Subcutaneous abdominal adipose tissue (tissue), 5 donors: ENCODE data around the gene EIF5.

Experiments
- H3K27ac ChIP-seq: one replicate; pipeline ENCODE4 v1.7.0; 2013; ENCODE audit warnings: low read depth, mild to moderate bottlenecking, inconsistent platforms, low read length, moderate library complexity
- H3K27me3 ChIP-seq, 5 donors: one replicate each; pipeline ENCODE4 v1.7.0; 2013; ENCODE audit warnings: low read length in 5 of 5, inconsistent platforms in 1 of 5; ENCODE audit not compliant: control insufficient read depth in 5 of 5, insufficient read depth in 4 of 5
- H3K36me3 ChIP-seq, 5 donors: one replicate each; pipeline ENCODE4 v1.7.0; 2013; ENCODE audit warnings: low read length in 5 of 5; ENCODE audit not compliant: control insufficient read depth in 5 of 5, insufficient read depth in 5 of 5
- H3K4me1 ChIP-seq, 5 donors: one replicate each; pipeline ENCODE4 v1.7.0; 2013; ENCODE audit warnings: low read length in 5 of 5, mild to moderate bottlenecking in 3 of 5, moderate library complexity in 1 of 5; ENCODE audit not compliant: control insufficient read depth in 5 of 5, insufficient read depth in 5 of 5
- H3K4me3 ChIP-seq, 5 donors: one replicate each; pipeline ENCODE4 v1.7.0; 2013; ENCODE audit warnings: low read length in 5 of 5, low read depth in 1 of 5
- H3K9ac ChIP-seq, 5 donors: one replicate each; pipeline ENCODE4 v1.7.0; 2013; ENCODE audit warnings: low read length in 5 of 5, mild to moderate bottlenecking in 4 of 5, moderate library complexity in 3 of 5
- H3K9me3 ChIP-seq, 5 donors: one replicate each; pipeline ENCODE4 v1.7.0; 2013; ENCODE audit warnings: low read length in 5 of 5; ENCODE audit not compliant: control insufficient read depth in 5 of 5
- donor health status: healthy.
- donor health status: healthy.
- donor health status: healthy.
- donor health status: healthy.
- donor health status: healthy.

Gene EIF5

DNA sequence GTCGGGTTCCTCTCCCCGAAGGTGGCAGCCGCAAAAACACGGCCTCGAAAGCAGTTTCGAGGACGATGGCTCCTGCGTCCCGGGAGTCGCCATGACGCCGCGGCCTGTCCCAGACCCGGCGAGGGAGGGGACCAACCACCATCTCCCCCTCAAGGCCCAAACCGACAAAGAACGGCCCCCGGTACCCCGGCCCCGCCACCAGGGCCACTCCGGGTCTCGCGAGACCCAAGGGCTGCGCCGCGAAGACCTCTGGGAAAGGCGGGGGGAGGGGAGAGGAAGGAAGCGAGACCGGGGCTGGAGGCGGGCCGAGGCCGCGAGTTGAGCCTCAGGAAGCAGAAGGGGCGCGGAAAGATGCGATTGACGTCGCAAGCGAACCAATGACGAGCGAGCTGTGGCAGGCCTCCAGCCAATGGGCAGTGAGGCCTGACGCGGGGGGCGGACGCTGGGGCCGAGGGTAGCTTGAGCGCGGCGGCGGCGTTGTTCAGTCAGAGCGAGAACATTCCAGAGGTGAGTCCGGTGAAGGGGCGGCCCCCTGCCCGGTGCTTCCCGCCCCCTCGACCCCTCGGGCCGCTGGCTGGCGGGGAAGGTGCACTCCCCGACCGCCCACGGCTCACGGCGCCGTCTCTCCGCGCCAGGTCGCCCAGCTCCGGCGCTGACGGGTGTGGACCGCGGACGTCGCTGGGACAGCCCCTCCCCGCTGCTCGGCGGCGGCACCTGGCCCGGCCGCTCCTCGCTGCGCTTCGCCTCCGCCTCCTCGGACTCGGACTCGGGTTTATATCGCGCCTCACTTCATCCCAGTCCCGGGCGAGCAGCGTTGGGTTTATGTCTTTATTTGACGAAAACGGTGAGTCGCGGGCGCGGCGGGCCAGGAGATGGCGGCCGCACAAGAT is at the start of gene EIF5:
TSS of gene EIF5 (plus strand) at position 484 of the 890 bp plus-strand sequence. CDS start 1,624 bp downstream, outside the sequence.
- Histone ChIP-seq H3K9me3 (no peaks in the 10 kb centered on the region), H3K4me1 (peaks cover 2 to 37% (median 31%) of the 10 kb centered on the region in 5 donors), H3K9ac (peak within 1 kb of the TSS; percentile 88 to 99 (median 94)), H3K27me3 (no peaks in the 10 kb centered on the region), H3K27ac (peak within 1 kb of the TSS; percentile 96), H3K4me3 (peak within 1 kb of the TSS; percentile 81 to 95 (median 89)), H3K36me3 (peaks cover 29 to 40% (median 37%) of the 10 kb centered on the region in 5 donors)

DNA sequence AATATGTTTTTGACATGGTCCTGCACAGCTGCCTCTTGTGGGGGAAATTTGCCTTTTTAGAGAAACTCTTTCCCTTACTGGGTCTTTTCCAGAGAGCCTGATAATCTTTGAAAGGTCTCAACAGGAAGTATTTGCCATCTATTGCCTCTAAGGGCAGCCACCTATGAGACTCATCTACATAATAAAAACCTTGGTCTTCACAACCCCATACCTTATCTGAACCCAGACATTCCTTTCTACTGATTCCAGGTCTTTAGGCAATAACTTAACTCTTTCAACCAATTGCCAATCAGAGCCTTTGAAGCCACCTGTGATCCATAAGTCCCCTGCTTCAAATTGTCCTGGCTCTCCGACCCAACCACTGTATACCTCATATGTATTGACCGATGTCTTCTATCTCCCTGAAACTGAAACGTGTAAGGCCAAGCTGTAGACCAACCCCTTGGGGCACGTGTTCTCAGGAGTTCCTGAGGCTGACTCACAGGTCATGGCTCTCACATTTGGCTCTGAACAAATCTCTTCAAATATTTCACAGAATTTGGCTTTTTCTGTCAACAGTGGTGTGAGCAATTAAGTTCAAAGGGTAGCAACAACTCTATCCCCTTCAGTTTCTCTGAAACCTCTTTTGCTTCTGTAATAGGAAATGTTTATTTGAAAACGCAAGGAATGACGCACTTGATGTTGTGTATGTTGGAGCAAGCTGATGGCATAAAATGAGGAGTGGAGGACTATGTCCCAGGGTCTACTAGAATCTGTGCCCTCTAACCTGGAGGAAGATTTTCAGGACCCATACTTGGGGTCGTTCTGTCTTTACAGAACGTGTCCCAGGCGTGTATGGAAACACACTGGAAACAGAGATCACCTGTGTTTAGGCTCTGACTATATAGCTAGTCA is 49.2 kb upstream of the EIF5 start:
- H3K4me1 ChIP-seq, result peaks cover 0 to under 1% (median 0%) of the 10 kb centered on the region in 5 donors
- no peak overlapping the region for H3K4me3 ChIP-seq
- no peaks in the 10 kb centered on the region for H3K36me3 ChIP-seq
- H3K27me3 ChIP-seq, result peaks cover 7 to 22% (median 8%) of the 10 kb centered on the region in 5 donors
- H3K27ac ChIP-seq, result no peak overlapping the region
- no peak overlapping the region for H3K9ac ChIP-seq
- H3K9me3 ChIP-seq, result no peaks in the 10 kb centered on the region

DNA sequence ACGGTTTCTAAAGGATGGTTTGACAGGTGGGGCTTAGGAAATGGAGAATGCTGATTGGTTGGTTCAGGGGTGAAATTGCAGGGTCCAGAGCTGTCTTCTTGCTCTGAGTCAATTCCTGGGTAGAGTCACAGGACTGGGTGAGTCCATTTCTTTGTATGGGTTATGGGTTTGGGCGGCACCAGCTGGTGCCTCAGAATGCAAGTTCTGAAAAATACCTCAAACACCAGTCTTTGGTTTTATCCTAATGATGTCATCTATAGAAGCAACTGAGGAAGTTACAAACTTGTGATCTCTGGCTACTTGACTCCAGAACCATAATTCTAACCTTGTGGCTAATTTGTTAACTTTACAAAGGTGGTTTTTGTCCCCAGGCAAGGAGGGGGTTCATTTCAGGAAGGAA is 47.6 kb upstream of the EIF5 start:
- Histone ChIP-seq H3K4me1 (no peaks in the 10 kb centered on the region), H3K36me3 (no peaks in the 10 kb centered on the region), H3K9me3 (no peaks in the 10 kb centered on the region), H3K27me3 (peaks cover 6 to 24% (median 7%) of the 10 kb centered on the region in 5 donors), H3K4me3 (no peak overlapping the region), H3K27ac (no peak overlapping the region), H3K9ac (no peak overlapping the region)

GRCh38 chr14:103286968-103287850 is 46.8 kb upstream of the EIF5 start:
- H3K36me3 ChIP-seq, result no peaks in the 10 kb centered on the region
- peaks cover 6 to 26% (median 7%) of the 10 kb centered on the region in 5 donors for H3K27me3 ChIP-seq
- H3K27ac ChIP-seq, result no peak overlapping the region
- H3K9me3 ChIP-seq, result no peaks in the 10 kb centered on the region
- no peak overlapping the region for H3K4me3 ChIP-seq
- no peaks in the 10 kb centered on the region for H3K4me1 ChIP-seq
- no peak overlapping the region for H3K9ac ChIP-seq

- Histone ChIP-seq H3K36me3 (no peaks in the 10 kb centered on the region), H3K4me1 (no peaks in the 10 kb centered on the region), H3K9ac (no peak overlapping the region), H3K9me3 (no peaks in the 10 kb centered on the region), H3K27ac (no peak overlapping the region), H3K4me3 (no peak overlapping the region), H3K27me3 (peaks cover 6 to 26% (median 7%) of the 10 kb centered on the region in 5 donors)
Observed at GRCh38 chr14:103288076-103288766, 45.8 kb upstream of the EIF5 start.

DNA sequence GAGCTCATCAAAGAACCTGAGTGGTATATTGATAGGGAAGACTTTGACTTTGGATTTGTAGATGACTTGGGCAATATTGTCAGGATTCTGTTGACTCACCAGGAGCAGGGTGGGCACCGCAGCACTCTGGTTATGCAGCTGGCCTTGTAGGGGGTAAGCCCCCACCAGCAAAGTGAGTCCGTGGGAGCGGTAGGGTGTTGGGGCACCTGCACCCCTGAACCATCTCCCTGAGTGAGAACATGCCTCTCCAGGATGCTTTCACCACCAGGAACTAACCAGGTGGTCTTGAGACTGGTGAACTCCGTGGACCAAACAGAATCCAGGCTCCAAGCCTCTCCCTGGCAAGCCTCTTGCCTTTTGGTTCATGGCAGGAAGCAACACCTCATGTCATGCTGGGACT is 44.0 kb upstream of the EIF5 start:
- no peak overlapping the region for H3K27ac ChIP-seq
- no peak overlapping the region for H3K9ac ChIP-seq
- no peak overlapping the region for H3K4me3 ChIP-seq
- H3K4me1 ChIP-seq, result no peaks in the 10 kb centered on the region
- peaks cover 4 to 25% (median 7%) of the 10 kb centered on the region in 5 donors for H3K27me3 ChIP-seq
- H3K36me3 ChIP-seq, result no peaks in the 10 kb centered on the region
- H3K9me3 ChIP-seq, result no peaks in the 10 kb centered on the region

DNA sequence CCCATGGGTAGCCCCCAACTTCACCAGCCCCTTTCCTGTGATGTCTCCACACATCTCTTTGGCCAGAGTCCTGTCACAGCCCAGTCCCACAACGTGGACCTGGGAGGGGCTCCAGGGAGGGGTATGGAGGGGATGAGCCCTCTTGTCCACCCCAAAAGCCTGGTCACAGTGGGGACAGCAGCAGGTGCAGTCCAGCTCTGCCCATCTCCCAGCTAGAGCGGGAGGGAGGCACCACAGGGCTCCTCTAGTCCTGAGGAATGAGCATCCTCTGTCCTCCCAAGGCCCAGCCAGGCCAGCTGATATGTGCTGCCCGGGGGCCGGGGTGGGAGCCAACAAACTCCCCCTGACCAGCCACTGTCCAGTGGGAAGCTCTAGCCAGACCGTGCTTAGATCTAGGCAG is 43.5 kb upstream of the EIF5 start:
- Histone ChIP-seq H3K4me3 (no peak overlapping the region), H3K27ac (no peak overlapping the region), H3K4me1 (no peaks in the 10 kb centered on the region), H3K9ac (no peak overlapping the region), H3K9me3 (no peaks in the 10 kb centered on the region), H3K36me3 (no peaks in the 10 kb centered on the region), H3K27me3 (peaks cover 4 to 24% (median 7%) of the 10 kb centered on the region in 5 donors)

GRCh38 chr14:103290961-103291360 is 43.1 kb upstream of the EIF5 start:
- Histone ChIP-seq H3K27me3 (peaks cover 4 to 24% (median 7%) of the 10 kb centered on the region in 5 donors), H3K4me1 (no peaks in the 10 kb centered on the region)

More at GRCh38 chr14:103290961-103291360, 43.1 kb upstream of the EIF5 start:
- H3K27ac ChIP-seq, result no peak overlapping the region
- H3K36me3 ChIP-seq, result no peaks in the 10 kb centered on the region
- H3K9ac ChIP-seq, result no peak overlapping the region
- no peaks in the 10 kb centered on the region for H3K9me3 ChIP-seq
- no peak overlapping the region for H3K4me3 ChIP-seq
